ENCODE measurements around the gene DNASE2. TPM values are rescaled to one million over a fixed set of nuclear protein-coding genes. Genes with fewer than 3 reads are reported as not detected.
A peak's percentile ranks its signal among the peaks of the same experiment; 100 is the strongest.
"Not testable (repeated sequence)": the region's sequence is repeated elsewhere in the genome, so short reads cannot be mapped to it uniquely, and the experiment has no call there.

Gene DNASE2
- total RNA-seq, 1 experiment from 2014 or later = 23.8 TPM

- no peaks in the 10 kb centered on the region for H4K20me1 ChIP-seq (ENCODE audit: control insufficient read depth, insufficient read depth, insufficient read length)
- no peak overlapping the region for H3K4ac ChIP-seq (ENCODE audit: low read depth, low read length)
- no peak overlapping the region; the same call in 1 of the 2 replicates for H3K14ac ChIP-seq (ENCODE audit: insufficient read depth, low read length)
- Mint-ChIP-seq H3K27me3 (ENCODE audit: low read depth) (peaks cover 11% of the 10 kb centered on the region), H3K9me3 (no peaks in the 10 kb centered on the region), H3K4me3 (peak overlapping the region; percentile 24 to 66; a peak in 2 of 5 replicates), H3K36me3 (ENCODE audit: insufficient read depth in 1 of 3, low read depth in 3 of 3) (peaks cover 7 to 12% (median 10%) of the 10 kb centered on the region in 3 experiments), H3K4me1 (peaks cover 7% of the 10 kb centered on the region in 2 experiments), H3K27ac (no peak overlapping the region)
- H3T11ph ChIP-seq (ENCODE audit: low read length) = no peak overlapping the region
- no peak overlapping the region for H2AFZ ChIP-seq (ENCODE audit: low read length)
- H3K18ac ChIP-seq (ENCODE audit: insufficient read length, low read depth, low read length) = no peak overlapping the region
- no peak overlapping the region for H2BK12ac ChIP-seq (ENCODE audit: insufficient read length, low read depth, low read length)
- H4K91ac ChIP-seq (ENCODE audit: insufficient read length, low read depth, low read length) = no peak overlapping the region
- no peak overlapping the region for H4K5ac ChIP-seq (ENCODE audit: insufficient read length, low read depth, low read length)
- peak; percentile 94 for DNase-seq
- H4K8ac ChIP-seq (replicated peaks; ENCODE audit: insufficient read length, low read depth, low read length) = no peak overlapping the region
- H3K79me2 ChIP-seq (ENCODE audit: insufficient read depth, low read length) = no peaks in the 10 kb centered on the region
- no peak overlapping the region for H3K23ac ChIP-seq (ENCODE audit: insufficient read length, low read depth, low read length)
- peak overlapping the region; percentile 1 for H3K4me2 ChIP-seq (ENCODE audit: insufficient read depth, insufficient read length, low read length)
- no peaks in the 10 kb centered on the region for H3K23me2 ChIP-seq (ENCODE audit: insufficient read length, low read depth, low read length, poor library complexity, severe bottlenecking)
- no peaks in the 10 kb centered on the region for H3K79me1 ChIP-seq (ENCODE audit: insufficient read depth, low read depth, low read length, poor library complexity, severe bottlenecking)
- no peaks in the 10 kb centered on the region for H3K27me3 ChIP-seq (ENCODE audit: insufficient read depth, low read length)
- H3K9ac ChIP-seq (ENCODE audit: extremely low read depth, insufficient read length, low read length) = no peak overlapping the region
- H3K9me3 ChIP-seq (ENCODE audit: control insufficient read depth, low read depth, low read length) = no peaks in the 10 kb centered on the region
- H3K27ac ChIP-seq (ENCODE audit: insufficient read length, low read depth, low read length) = no peak overlapping the region
- H2BK5ac ChIP-seq (ENCODE audit: insufficient read length, low read length) = no peak overlapping the region
- no peak overlapping the region for H3K56ac ChIP-seq (ENCODE audit: insufficient read length, low read depth, low read length)
- H2BK15ac ChIP-seq (ENCODE audit: low read depth, low read length) = no peak overlapping the region
- H3K4me1 ChIP-seq (ENCODE audit: insufficient read depth, low read length) = no peaks in the 10 kb centered on the region
- H2BK120ac ChIP-seq (ENCODE audit: low read depth, low read length, poor library complexity, severe bottlenecking) = no peak overlapping the region
- no peak overlapping the region for H2BK20ac ChIP-seq (ENCODE audit: low read depth, low read length, poor library complexity, severe bottlenecking)
- TF ChIP-seq CTCF (conservative IDR thresholded peaks at IDR 0.05) = peak; percentile 100
- WGBS (ENCODE audit: extremely low coverage, insufficient read length, low lambda C conversion rate) = no CpG with 5 or more reads among the region's 69 CpGs
- H2AK5ac ChIP-seq (ENCODE audit: insufficient read length, low read length) = no peak overlapping the region
Measured at GRCh38 chr19:12847159-12848139, 33.8 kb downstream of the DNASE2 start.

- peaks cover 11% of the 10 kb centered on the region for H3K27me3 Mint-ChIP-seq (ENCODE audit: low read depth)
Measured at GRCh38 chr19:12846613-12847012, 34.6 kb downstream of the DNASE2 start.

More at GRCh38 chr19:12846613-12847012, 34.6 kb downstream of the DNASE2 start:
- H3K23ac ChIP-seq (ENCODE audit: insufficient read length, low read depth, low read length); H2AK5ac ChIP-seq (ENCODE audit: insufficient read length, low read length); H3K27ac ChIP-seq (ENCODE audit: insufficient read length, low read depth, low read length); H3K4me2 ChIP-seq (ENCODE audit: insufficient read depth, insufficient read length, low read length); H3K23me2 ChIP-seq (ENCODE audit: insufficient read length, low read depth, low read length, poor library complexity, severe bottlenecking); H2BK20ac ChIP-seq (ENCODE audit: low read depth, low read length, poor library complexity, severe bottlenecking); DNase-seq; H3K56ac ChIP-seq (ENCODE audit: insufficient read length, low read depth, low read length); H3K18ac ChIP-seq (ENCODE audit: insufficient read length, low read depth, low read length); H2BK12ac ChIP-seq (ENCODE audit: insufficient read length, low read depth, low read length); H4K8ac ChIP-seq (replicated peaks; ENCODE audit: insufficient read length, low read depth, low read length); H3K27me3 ChIP-seq (ENCODE audit: insufficient read depth, low read length); H3K4ac ChIP-seq (ENCODE audit: low read depth, low read length); H3K4me1 ChIP-seq (ENCODE audit: insufficient read depth, low read length); H3K4me3 Mint-ChIP-seq; H4K5ac ChIP-seq (ENCODE audit: insufficient read length, low read depth, low read length); H4K20me1 ChIP-seq (ENCODE audit: control insufficient read depth, insufficient read depth, insufficient read length); H3K79me1 ChIP-seq (ENCODE audit: insufficient read depth, low read depth, low read length, poor library complexity, severe bottlenecking); H3K79me2 ChIP-seq (ENCODE audit: insufficient read depth, low read length); H3K9me3 Mint-ChIP-seq; H2BK5ac ChIP-seq (ENCODE audit: insufficient read length, low read length); H2BK120ac ChIP-seq (ENCODE audit: low read depth, low read length, poor library complexity, severe bottlenecking); H3T11ph ChIP-seq (ENCODE audit: low read length); H3K9me3 ChIP-seq (ENCODE audit: control insufficient read depth, low read depth, low read length); H2AFZ ChIP-seq (ENCODE audit: low read length); H2BK15ac ChIP-seq (ENCODE audit: low read depth, low read length); H3K9ac ChIP-seq (ENCODE audit: extremely low read depth, insufficient read length, low read length); H3K27ac Mint-ChIP-seq; H4K91ac ChIP-seq (ENCODE audit: insufficient read length, low read depth, low read length); H3K14ac ChIP-seq (ENCODE audit: insufficient read depth, low read length): not testable (repeated sequence)
- H3K36me3 Mint-ChIP-seq (ENCODE audit: insufficient read depth in 1 of 3, low read depth in 3 of 3) = peaks cover 10 to 15% (median 10%) of the 10 kb centered on the region in 3 experiments
- WGBS (ENCODE audit: extremely low coverage, insufficient read length, low lambda C conversion rate) = no CpG with 5 or more reads among the region's 7 CpGs
- peaks cover 10 to 11% of the 10 kb centered on the region in 2 experiments for H3K4me1 Mint-ChIP-seq

All from H9 (cell line).